Ascending aorta (tissue), 2 donors: ENCODE results near the gene SIRPG. TPM values are rescaled to one million over a fixed set of nuclear protein-coding genes. Genes with fewer than 3 reads are reported as not detected.

Experiments used
- DNase-seq, 2 donors: peaks; one replicate each; pipeline ENCODE4 v3.0.0-alpha.2; 2019; ENCODE audit warnings: low spot score in 2 of 2
- H3K27ac ChIP-seq, 2 donors: fragments of 200-600 bp; sonication (generic); one replicate each; pipeline ENCODE4 v1.5.1; 2016 to 2017; ENCODE audit warnings: mild to moderate bottlenecking in 1 of 2
- H3K27me3 ChIP-seq: fragments of 200-600 bp; sonication (generic); one replicate; pipeline ENCODE4 v1.5.1; 2017
- H3K36me3 ChIP-seq, 2 donors: fragments of 200-600 bp; sonication (generic); one replicate each; pipeline ENCODE4 v1.5.1; 2016
- H3K4me1 ChIP-seq, 2 donors: fragments of 200-600 bp; sonication (generic); one replicate each; pipeline ENCODE4 v1.5.1; 2016 to 2017; ENCODE audit warnings: mild to moderate bottlenecking in 1 of 2
- H3K4me3 ChIP-seq, 2 donors: fragments of 200-600 bp; sonication (generic); one replicate each; pipeline ENCODE4 v1.5.1; 2016 to 2017; ENCODE audit warnings: mild to moderate bottlenecking in 1 of 2
- H3K9me3 ChIP-seq, 2 donors: fragments of 200-600 bp; sonication (generic); one replicate each; pipeline ENCODE4 v1.5.1; 2016
- CTCF ChIP-seq, 3 experiments: fragments of 200-600 bp in 2 of 3; fragments of 450-650 bp in 1 of 3; sonication (generic) in 2 of 3; IDR thresholded peaks; one replicate each; pipeline ENCODE4 v1.5.1; 2016 to 2019; ENCODE audit warnings: antibody characterized with exemption in 3 of 3, mild to moderate bottlenecking in 1 of 3, moderate library complexity in 1 of 3
- intact Hi-C: fragments of 100-400 bp; cut with DNase I; formaldehyde crosslinking; loops from one replicate; pipeline ENCODE4 v1.15.1; 2023
- total RNA-seq: library from RNA; depleted of rRNA; stranded (reverse); fragments of >200 nt; gene quantifications from one replicate; pipeline ENCODE4 v1.1.0, GENCODE V29; 2016

SIRPG gene
- total RNA-seq, 1 donor from 2014 or later: not detected

GRCh38 chr20:1587781-1588532 lies 69.6 kb downstream of the SIRPG start:
- Histone ChIP-seq H3K4me3 (no peak overlapping the region), H3K9me3 (no peaks in the 10 kb centered on the region), H3K27ac (no peak overlapping the region), H3K4me1 (no peaks in the 10 kb centered on the region), H3K36me3 (no peaks in the 10 kb centered on the region), H3K27me3 (no peaks in the 10 kb centered on the region)
- no peak for DNase-seq
- no peak for TF ChIP-seq CTCF (IDR thresholded peaks at IDR 0.05)
- intact Hi-C loops: no loop called here

- Histone ChIP-seq H3K27ac (no peak overlapping the region), H3K9me3 (no peaks in the 10 kb centered on the region), H3K27me3 (no peaks in the 10 kb centered on the region), H3K4me1 (no peaks in the 10 kb centered on the region), H3K36me3 (no peaks in the 10 kb centered on the region), H3K4me3 (no peak overlapping the region)
- no peak for DNase-seq
- no peak for TF ChIP-seq CTCF (IDR thresholded peaks at IDR 0.05)
- intact Hi-C loops: loop anchor here (5.0 kb wide), 1 partner anchor 38 kb away; no protein-coding TSS in a partner anchor
Observed at GRCh38 chr20:1579488-1579887, 78.1 kb downstream of the SIRPG start.

Other genes starting within 250 kb of the SIRPG start
- gene NSFL1C, start 190.9 kb downstream of the SIRPG start, total RNA-seq: 58.5 TPM
- gene SIRPB2, start 166.4 kb downstream of the SIRPG start, total RNA-seq: 8.6 TPM
- gene SIRPD, start 100.1 kb downstream of the SIRPG start, total RNA-seq: not detected
- 0.43 TPM for gene SIRPB1, start 37.8 kb downstream of the SIRPG start, total RNA-seq
- 72.8 TPM for gene SIRPA, start 237.6 kb upstream of the SIRPG start, total RNA-seq